Hepatocyte (in vitro differentiated cells): ENCODE data around the gene CFAP97. TPM values are rescaled to one million over a fixed set of nuclear protein-coding genes. Genes with fewer than 3 reads are reported as not detected.

Source experiments
- DNase-seq: peaks from one replicate; pipeline ENCODE4 v3.0.0-alpha.2; 2016; ENCODE audit warnings: low spot score
- H2AFZ ChIP-seq: fragments of 200-600 bp; sonication (generic); 2 replicates; pipeline ENCODE4 v1.6.0; 2016; ENCODE audit warnings: antibody characterized with exemption, mild to moderate bottlenecking
- H3K27ac ChIP-seq: fragments of 200-600 bp; sonication (generic); 2 replicates; pipeline ENCODE4 v1.5.1; 2016; ENCODE audit warnings: mild to moderate bottlenecking
- H3K27me3 ChIP-seq: fragments of 200-600 bp; sonication (generic); 2 replicates; pipeline ENCODE4 v1.6.1; 2016
- H3K36me3 ChIP-seq: fragments of 200-600 bp; sonication (generic); replicated peaks from 2 replicates; pipeline ENCODE4 v1.5.1; 2016; ENCODE audit warnings: low read depth; ENCODE audit not compliant: insufficient read depth
- H3K4me1 ChIP-seq: fragments of 200-600 bp; sonication (generic); 2 replicates; pipeline ENCODE4 v1.5.1; 2016; ENCODE audit warnings: mild to moderate bottlenecking, moderate library complexity; ENCODE audit not compliant: insufficient read depth
- H3K4me2 ChIP-seq: fragments of 200-600 bp; sonication (generic); 2 replicates; pipeline ENCODE4 v1.6.0; 2016
- H3K4me3 ChIP-seq: fragments of 200-600 bp; sonication (generic); 2 replicates; pipeline ENCODE4 v1.5.1; 2016; ENCODE audit warnings: mild to moderate bottlenecking
- H3K79me2 ChIP-seq: fragments of 200-600 bp; sonication (generic); 2 replicates; pipeline ENCODE4 v1.6.0; 2017; ENCODE audit warnings: mild to moderate bottlenecking
- H3K9me2 ChIP-seq: fragments of 200-600 bp; sonication (generic); replicated peaks from 2 replicates; pipeline ENCODE4 v1.6.0; 2017; ENCODE audit warnings: mild to moderate bottlenecking; ENCODE audit not compliant: insufficient read depth
- H3K9me3 ChIP-seq: fragments of 200-600 bp; sonication (generic); 2 replicates; pipeline ENCODE4 v1.5.1; 2016; ENCODE audit warnings: low read depth, mild to moderate bottlenecking
- H4K20me1 ChIP-seq: fragments of 200-600 bp; sonication (generic); 2 replicates; pipeline ENCODE4 v1.6.0; 2016; ENCODE audit warnings: mild to moderate bottlenecking; ENCODE audit not compliant: insufficient read depth, poor library complexity, severe bottlenecking
- EZH2 ChIP-seq: fragments of 200-600 bp; sonication (generic); IDR thresholded peaks from 2 replicates; pipeline ENCODE4 v1.6.1; 2016; ENCODE audit warnings: antibody characterized with exemption, mild to moderate bottlenecking, borderline replicate concordance
- EZH2phosphoT487 ChIP-seq: fragments of 200-600 bp; sonication (generic); IDR thresholded peaks from one replicate; pipeline ENCODE4 v1.6.1; 2018; ENCODE audit warnings: antibody characterized with exemption, mild to moderate bottlenecking, low read depth, moderate library complexity; ENCODE audit not compliant: unreplicated experiment, severe bottlenecking
- WGBS: methylation state at CpG from one replicate; pipeline ENCODE4 v1.1.6; 2016; ENCODE audit warnings: low lambda C conversion rate; ENCODE audit errors: missing lambda C conversion rate; 5-methylcytosine and 5-hydroxymethylcytosine counted together
- polyA plus RNA-seq: library from polyadenylated mRNA; unstranded; fragments of >200 nt; fragmentation: Nextera tagmentation; extraction: Ambion mirVana; gene quantifications from 2 replicates; pipeline ENCODE4 v1.2.1, GENCODE V29; 2016
- total RNA-seq: library from RNA; depleted of rRNA; stranded (reverse); fragments of >200 nt; gene quantifications from 2 replicates; pipeline ENCODE4 v1.2.3, GENCODE V29; 2014
- TF ChIP-seq, protein P1 (sequence below): fragments of 200-600 bp; sonication (generic); IDR thresholded peaks from 2 replicates; pipeline ENCODE4 v1.5.1; 2016; ENCODE audit warnings: antibody characterized with exemption, mild to moderate bottlenecking; ENCODE audit not compliant: poor library complexity

Gene CFAP97
- total and polyA plus RNA-seq, 2 experiments from 2014 or later = 16.5 to 28.9 TPM

DNA sequence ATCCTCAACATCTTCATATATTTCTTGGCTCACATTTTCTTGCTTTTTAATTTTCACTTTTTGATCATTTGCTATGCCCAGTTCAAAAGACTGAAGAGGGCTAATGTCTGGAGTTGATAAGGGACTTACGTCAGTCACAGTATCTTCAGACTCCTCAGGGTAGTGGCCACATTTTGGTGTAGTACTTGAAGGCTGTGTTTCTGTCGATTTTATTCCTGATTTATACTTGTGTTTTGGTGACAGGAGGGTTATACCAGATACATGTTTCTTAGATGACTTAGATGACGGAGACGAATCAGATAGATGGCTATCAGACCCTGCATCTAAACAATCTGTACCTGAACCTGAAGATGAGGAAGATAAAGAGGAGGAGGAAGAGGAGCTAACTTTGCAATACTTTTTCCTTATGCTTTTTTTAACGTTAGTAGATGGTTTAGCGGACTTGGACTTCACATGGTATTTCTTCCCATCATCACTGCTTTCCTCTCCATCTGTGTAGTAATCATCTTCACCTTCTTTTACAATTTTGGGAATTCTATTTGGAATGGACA lies 13.4 kb downstream of the CFAP97 start:
- Histone ChIP-seq H3K4me3 (no peak overlapping the region), H3K4me1 (no peaks in the 10 kb centered on the region), H3K27me3 (no peaks in the 10 kb centered on the region), H3K9me3 (no peaks in the 10 kb centered on the region), H3K79me2 (peaks cover 41% of the 10 kb centered on the region), H3K27ac (no peak overlapping the region), H2AFZ (no peak overlapping the region), H4K20me1 (no peaks in the 10 kb centered on the region), H3K36me3 (no peaks in the 10 kb centered on the region), H3K4me2 (no peak overlapping the region), H3K9me2 (no peaks in the 10 kb centered on the region)
- 90% methylated on average over 6 of the region's 6 CpGs for WGBS
- no peak for DNase-seq
- TF ChIP-seq, protein P1, sequence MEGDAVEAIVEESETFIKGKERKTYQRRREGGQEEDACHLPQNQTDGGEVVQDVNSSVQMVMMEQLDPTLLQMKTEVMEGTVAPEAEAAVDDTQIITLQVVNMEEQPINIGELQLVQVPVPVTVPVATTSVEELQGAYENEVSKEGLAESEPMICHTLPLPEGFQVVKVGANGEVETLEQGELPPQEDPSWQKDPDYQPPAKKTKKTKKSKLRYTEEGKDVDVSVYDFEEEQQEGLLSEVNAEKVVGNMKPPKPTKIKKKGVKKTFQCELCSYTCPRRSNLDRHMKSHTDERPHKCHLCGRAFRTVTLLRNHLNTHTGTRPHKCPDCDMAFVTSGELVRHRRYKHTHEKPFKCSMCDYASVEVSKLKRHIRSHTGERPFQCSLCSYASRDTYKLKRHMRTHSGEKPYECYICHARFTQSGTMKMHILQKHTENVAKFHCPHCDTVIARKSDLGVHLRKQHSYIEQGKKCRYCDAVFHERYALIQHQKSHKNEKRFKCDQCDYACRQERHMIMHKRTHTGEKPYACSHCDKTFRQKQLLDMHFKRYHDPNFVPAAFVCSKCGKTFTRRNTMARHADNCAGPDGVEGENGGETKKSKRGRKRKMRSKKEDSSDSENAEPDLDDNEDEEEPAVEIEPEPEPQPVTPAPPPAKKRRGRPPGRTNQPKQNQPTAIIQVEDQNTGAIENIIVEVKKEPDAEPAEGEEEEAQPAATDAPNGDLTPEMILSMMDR = no peak
- TF ChIP-seq EZH2phosphoT487 (no peak), EZH2 (no peak)

GRCh38 chr4:185189606-185190305 lies 14.0 kb downstream of the CFAP97 start:
- Histone ChIP-seq H2AFZ (no peak overlapping the region), H3K9me2 (no peaks in the 10 kb centered on the region), H3K4me2 (no peak overlapping the region), H3K27me3 (no peaks in the 10 kb centered on the region), H3K4me3 (no peak overlapping the region), H4K20me1 (no peaks in the 10 kb centered on the region), H3K9me3 (no peaks in the 10 kb centered on the region), H3K36me3 (no peaks in the 10 kb centered on the region), H3K79me2 (peaks cover 35% of the 10 kb centered on the region), H3K4me1 (no peaks in the 10 kb centered on the region), H3K27ac (no peak overlapping the region)
- no peak for TF ChIP-seq EZH2
- TF ChIP-seq, protein P1 = no peak
- no peak for TF ChIP-seq EZH2phosphoT487
- WGBS = 90% methylated on average over 4 of the region's 4 CpGs
- no peak for DNase-seq

- Histone ChIP-seq H3K4me1 (no peaks in the 10 kb centered on the region), H3K4me3 (no peak overlapping the region), H3K27ac (no peak overlapping the region), H3K27me3 (no peaks in the 10 kb centered on the region), H3K36me3 (no peaks in the 10 kb centered on the region), H3K4me2 (no peak overlapping the region), H3K9me3 (no peaks in the 10 kb centered on the region), H3K79me2 (peaks cover 20% of the 10 kb centered on the region), H4K20me1 (no peaks in the 10 kb centered on the region), H2AFZ (no peak overlapping the region), H3K9me2 (no peaks in the 10 kb centered on the region)
- TF ChIP-seq, protein P1 = no peak
- TF ChIP-seq EZH2 = no peak
- no peak for TF ChIP-seq EZH2phosphoT487
- WGBS = 79% methylated on average over 3 of the region's 3 CpGs
- no peak for DNase-seq
Observed at GRCh38 chr4:185186769-185187168, 17.0 kb downstream of the CFAP97 start.
